CD1c-positive myeloid dendritic cell (primary cell): Measurements from ENCODE around the gene DCAF11.

Experiments used
- DNase-seq: peaks from one replicate; pipeline ENCODE4 v3.0.0-alpha.2; 2016; ENCODE audit errors: extremely low spot score

Gene DCAF11

DNA sequence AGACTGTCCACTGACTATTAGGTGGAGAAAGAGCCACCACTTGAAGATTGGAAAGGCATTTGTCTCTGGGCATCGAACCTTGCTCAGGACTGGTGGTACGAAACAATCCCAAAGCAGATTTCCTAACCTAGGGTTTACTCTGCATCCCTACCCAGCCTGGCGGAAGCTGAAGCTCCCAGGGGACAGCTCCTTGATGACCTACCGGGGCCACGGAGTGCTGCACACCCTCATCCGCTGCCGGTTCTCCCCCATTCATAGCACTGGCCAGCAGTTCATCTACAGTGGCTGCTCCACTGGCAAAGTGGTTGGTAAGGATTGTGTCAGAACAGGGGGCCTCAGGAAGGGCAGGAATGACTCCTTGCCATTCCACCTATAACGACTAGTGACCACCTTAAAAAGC is 6.6 kb downstream of the DCAF11 start:
- DNase-seq: no peak

- no peak for DNase-seq
Measured at GRCh38 chr14:24122416-24122815, 7.8 kb downstream of the DCAF11 start.

DNA sequence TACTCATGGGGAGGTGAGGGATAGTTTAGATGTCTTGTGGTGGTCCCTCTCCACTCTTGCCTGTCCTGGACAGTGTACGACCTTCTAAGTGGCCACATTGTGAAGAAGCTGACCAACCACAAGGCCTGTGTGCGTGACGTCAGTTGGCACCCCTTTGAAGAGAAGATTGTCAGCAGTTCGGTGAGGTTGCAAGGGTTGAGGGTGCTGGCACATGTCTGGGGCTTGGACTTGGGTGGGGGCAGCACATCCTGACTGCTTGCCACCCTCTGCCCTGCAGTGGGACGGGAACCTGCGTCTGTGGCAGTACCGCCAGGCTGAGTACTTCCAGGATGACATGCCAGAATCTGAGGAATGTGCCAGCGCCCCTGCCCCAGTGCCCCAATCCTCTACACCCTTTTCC is 8.3 kb downstream of the DCAF11 start:
- DNase-seq: no peak

- no peak for DNase-seq
Measured at GRCh38 chr14:24123424-24124417, 9.1 kb downstream of the DCAF11 start.

DNA sequence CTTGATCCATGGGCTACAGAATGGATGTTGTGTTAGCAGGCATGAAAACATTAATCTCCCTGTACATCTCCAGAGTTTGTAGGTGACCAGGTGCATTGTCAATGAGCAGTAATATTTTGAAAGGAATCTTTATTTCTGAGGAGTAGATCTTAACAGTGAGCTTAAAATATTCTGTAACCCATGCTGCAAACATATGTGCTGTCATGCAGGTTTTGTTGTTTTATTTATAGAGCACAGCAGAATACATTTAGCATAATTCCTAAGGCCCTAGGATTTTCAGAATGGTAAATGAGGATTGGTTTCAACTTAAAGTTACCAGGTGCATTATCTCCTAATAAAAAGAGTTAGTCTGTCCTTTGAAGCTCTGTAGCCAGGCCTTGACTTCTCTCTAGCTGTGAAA is 12.4 kb downstream of the DCAF11 start:
- no peak for DNase-seq

DNA sequence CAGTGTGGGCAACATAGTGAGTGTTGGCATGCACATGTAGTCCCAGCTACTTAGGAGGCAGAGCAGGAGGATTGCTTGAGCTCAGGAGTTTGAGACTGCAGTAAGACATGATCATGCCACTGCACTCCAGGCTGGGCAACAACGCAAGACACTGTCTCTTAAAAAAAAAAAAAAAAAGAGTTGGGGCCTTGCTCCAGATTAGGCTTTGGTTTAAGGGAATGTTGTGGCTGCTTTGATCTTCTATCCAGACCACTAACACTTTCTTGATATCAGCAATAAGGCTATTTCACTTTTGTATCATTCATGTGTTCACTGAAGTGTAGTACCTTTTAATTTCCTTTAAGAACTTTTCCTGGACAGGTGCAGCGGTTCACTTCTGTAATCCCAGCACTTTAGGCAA is 13.1 kb downstream of the DCAF11 start:
- DNase-seq: no peak

DNA sequence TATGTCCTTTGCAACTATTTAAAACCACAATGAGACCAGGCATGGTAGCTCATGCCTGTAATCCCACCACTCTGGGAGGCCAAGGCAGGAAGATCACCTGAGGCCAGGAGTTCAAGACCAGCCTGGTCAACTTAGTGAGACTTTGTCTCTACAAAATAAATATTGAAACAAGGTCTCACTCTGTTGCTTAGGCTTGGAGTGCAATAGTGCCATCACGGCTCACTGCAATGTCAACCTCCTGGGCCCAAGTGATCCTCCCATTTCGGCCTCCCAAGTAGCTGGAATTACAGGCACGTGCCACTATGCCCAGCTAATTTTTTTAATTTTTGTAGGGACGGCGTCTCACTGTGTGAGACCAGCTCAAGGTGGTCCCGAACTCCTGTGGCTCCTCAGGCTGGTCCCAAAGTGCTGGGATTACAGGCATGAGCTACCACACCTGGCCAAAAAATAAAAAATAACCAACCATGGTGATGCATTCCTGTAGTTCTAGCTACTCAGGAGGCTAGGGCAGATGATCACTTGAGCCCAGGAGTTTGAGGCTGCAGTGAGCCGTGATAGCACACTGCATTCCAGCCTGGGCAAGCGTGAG is 14.9 kb downstream of the DCAF11 start:
- no peak for DNase-seq

GRCh38 chr14:24130380-24130716 is 15.8 kb downstream of the DCAF11 start, which contains the start of gene FITM1:
Gene FITM1, plus strand, starts transcription at chr14:24130659. Its CDS starts 905 bp downstream, at chr14:24131564.
- peak; percentile 18 for DNase-seq

GRCh38 chr14:24130717-24131548 is 16.4 kb downstream of the DCAF11 start:
- no peak for DNase-seq

DNA sequence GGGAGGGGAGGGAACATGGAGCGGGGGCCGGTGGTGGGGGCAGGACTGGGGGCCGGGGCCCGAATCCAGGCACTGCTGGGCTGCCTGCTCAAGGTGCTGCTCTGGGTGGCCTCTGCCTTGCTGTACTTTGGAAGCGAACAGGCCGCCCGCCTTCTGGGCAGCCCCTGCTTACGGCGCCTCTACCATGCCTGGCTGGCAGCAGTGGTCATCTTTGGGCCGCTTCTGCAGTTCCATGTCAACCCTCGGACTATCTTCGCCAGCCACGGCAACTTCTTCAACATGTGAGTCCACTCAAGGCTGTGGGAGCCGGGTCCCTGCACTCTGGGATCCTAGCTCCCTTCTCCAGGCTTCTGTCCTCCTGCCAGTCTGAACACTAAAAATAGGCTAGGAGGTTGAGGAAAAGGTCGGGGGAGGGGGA is 17.0 kb downstream of the DCAF11 start:
- no peak for DNase-seq

GRCh38 chr14:24132061-24132685 is 17.6 kb downstream of the DCAF11 start:
- DNase-seq: no peak

GRCh38 chr14:24132976-24133375 is 18.4 kb downstream of the DCAF11 start:
- DNase-seq: no peak

DNA sequence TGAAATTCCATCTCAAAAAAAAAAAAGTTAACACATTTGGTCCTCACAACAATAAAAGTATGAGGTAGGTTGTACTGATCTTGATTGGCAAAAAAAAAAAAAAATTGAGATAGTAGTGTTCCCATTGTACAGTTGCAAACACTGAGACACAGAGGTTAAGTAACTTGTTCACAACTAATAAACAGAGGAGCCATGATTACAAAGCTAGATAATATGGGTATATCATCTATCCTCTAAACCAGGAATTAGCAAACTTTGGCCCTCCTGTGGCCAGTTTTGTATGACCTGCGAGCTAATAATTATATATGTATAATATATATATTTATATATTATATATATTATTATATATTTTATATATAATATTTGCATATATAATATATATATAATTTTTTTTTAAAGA is 19.2 kb downstream of the DCAF11 start:
- DNase-seq: no peak

- DNase-seq: no peak
Measured at GRCh38 chr14:24135584-24135833, 20.9 kb downstream of the DCAF11 start.

GRCh38 chr14:24135834-24136683 is 21.5 kb downstream of the DCAF11 start, which contains the start of gene PSME1:
Gene PSME1, plus strand, starts transcription at chr14:24136194. Its CDS starts 69 bp downstream, at chr14:24136263.
- peak; percentile 95 for DNase-seq

DNA sequence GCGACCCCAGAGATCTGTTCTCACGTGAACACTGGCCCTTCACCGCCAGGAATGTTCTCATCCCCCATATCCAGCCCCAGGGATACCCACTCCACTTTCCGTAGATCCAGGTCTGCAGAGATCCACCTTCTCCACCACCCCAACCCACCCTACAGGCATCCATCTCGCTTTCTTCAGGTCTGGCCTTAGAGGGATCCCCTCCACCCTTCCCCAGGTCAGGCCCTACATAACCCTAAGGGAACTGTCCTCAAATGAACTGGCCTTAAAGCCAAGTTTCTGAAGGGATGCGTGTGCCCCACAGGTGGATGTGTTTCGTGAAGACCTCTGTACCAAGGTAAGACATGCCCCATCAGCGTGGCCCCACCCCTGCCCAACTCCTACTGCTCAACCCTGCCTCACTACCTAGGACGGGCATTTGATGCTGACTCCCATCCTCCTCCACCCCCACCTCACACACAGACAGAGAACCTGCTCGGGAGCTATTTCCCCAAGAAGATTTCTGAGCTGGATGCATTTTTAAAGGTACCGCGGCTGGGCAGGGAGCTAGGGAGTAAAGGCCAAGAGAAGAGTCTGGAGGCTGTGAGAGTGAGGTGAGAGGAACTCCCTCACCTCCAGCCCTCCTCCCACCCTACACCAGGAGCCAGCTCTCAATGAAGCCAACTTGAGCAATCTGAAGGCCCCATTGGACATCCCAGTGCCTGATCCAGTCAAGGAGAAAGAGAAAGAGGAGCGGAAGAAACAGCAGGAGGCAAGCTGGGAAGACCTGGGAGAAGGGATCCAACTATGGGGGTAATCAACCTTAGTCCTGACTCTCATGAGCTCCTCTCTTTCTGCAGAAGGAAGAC is 22.3 kb downstream of the DCAF11 start:
- no peak for DNase-seq

DNA sequence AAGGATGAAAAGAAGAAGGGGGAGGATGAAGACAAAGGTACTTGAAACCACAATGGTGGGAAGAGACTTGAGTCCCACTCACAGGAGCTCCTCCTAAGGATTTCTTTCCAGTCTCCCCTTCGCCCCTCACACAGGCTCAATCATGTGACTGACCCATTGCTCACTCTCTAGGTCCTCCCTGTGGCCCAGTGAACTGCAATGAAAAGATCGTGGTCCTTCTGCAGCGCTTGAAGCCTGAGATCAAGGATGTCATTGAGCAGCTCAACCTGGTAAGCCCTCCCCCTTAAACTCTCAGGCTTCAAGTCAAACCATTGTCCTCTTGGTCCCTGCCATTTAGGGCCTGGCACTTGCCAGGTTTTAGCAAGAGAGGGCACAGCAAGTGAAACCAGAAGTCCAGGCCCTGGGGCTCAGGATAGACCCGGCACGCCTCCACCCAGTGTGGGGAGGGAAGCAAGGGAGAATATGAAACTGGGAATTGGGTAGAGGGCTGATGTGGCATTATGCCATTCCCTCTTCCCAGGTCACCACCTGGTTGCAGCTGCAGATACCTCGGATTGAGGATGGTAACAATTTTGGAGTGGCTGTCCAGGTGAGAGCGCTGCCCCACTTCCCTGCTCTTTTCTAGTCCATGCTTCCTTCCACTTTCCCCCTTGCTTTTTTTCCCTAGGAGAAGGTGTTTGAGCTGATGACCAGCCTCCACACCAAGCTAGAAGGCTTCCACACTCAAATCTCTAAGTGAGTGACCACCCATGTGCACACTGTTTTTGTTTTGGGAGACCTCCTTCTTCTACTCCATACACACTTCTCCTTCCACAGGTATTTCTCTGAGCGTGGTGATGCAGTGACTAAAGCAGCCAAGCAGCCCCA is 23.2 kb downstream of the DCAF11 start:
- no peak for DNase-seq

GRCh38 chr14:24138396-24139271 is 24.1 kb downstream of the DCAF11 start:
- no peak for DNase-seq
